T47D (cell line): ENCODE results near the gene HYAL2.

Experiments used
- DNase-seq, 2 experiments: peaks; one replicate each; pipeline versions ENCODE4 v3.0.0 to v3.0.0-alpha.2; 2011 to 2012; ENCODE audit warnings: low read depth in 1 of 2, low spot score in 1 of 2
- JUND ChIP-seq: IDR thresholded peaks from 2 replicates; pipeline ENCODE4 v1.6.1; 2012; ENCODE audit warnings: low read depth
- in situ Hi-C: cut with HindIII; loops from 2 replicates; pipeline ENCODE4 v1.10.0; 2016; ENCODE audit warnings: low sequenced_read_pairs, low pct_unique_long_range_greater_than_20kb

HYAL2 gene

GRCh38 chr3:50356553-50356952 lies 34.0 kb upstream of the HYAL2 start:
- DNase-seq, result no peak
- in situ Hi-C loops, result no loop called here
- no peak for TF ChIP-seq JUND

- no peak for TF ChIP-seq JUND
- no peak for DNase-seq
- in situ Hi-C loops, result no loop called here
These were observed 33.4 kb upstream of the HYAL2 start for GRCh38 chr3:50355829-50356552.

DNA sequence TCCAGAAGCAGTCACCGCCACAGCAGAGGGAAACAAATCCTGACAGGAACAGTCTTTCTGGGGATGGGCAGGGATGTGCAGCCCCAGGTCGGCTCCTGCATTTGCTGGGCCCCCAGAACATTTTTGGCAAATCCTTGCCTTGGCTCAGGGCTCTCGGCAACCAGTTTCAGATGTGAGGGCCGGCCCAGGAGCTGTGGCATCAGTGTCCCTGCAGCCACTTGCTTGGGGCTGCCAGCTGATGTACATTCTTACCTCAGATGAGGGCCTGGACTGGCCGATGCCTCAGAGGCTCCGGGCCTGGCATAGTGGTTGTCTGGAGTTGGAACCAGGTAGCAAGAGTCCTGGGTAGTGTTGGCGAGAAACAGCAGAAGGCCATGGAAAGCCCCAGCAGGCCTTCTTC lies 32.3 kb upstream of the HYAL2 start:
- in situ Hi-C loops, result no loop called here
- TF ChIP-seq JUND, result no peak
- no peak for DNase-seq

- in situ Hi-C loops, result no loop called here
- no peak for TF ChIP-seq JUND
These were observed 31.7 kb upstream of the HYAL2 start for GRCh38 chr3:50354186-50354764.

DNA sequence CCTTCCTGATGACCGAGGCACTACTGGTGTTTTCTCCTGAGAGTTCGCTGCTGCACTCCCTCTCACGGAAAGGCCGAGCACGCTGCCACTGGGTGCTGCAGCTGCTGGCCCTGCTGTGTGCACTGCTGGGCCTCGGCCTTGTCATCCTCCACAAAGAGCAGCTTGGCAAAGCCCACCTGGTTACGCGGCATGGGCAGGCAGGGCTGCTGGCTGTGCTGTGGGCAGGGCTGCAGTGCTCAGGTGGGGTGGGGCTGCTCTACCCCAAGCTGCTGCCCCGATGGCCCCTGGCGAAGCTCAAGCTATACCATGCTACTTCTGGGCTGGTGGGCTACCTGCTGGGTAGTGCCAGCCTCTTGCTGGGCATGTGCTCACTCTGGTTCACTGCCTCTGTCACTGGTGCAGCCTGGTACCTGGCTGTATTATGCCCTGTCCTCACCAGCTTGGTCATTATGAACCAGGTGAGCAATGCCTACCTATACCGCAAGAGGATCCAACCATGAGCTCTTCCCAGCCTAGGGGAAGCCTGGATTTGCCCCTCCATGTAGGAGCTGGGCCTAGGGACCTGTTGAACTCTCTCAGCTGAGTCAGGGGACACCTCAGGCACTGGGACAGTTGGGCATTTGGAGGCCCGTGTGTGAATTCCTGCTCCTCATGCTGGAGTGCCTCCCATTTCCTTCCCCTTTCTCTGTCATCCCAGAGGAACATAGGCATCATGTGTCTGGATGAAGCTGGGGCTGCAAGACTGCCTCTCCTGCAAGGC lies 30.9 kb upstream of the HYAL2 start:
- in situ Hi-C loops, result no loop called here

More at GRCh38 chr3:50354186-50354764, 31.7 kb upstream of the HYAL2 start:
- DNase-seq, result no peak

GRCh38 chr3:50352781-50353180 lies 30.2 kb upstream of the HYAL2 start:
- TF ChIP-seq JUND, result no peak
- in situ Hi-C loops, result no loop called here
- no peak for DNase-seq

More for the DNA sequence above, 30.9 kb upstream of the HYAL2 start:
- no peak for DNase-seq
- TF ChIP-seq JUND, result no peak

GRCh38 chr3:50351323-50351697 lies 28.8 kb upstream of the HYAL2 start:
- DNase-seq, result no peak
- in situ Hi-C loops, result no loop called here
- no peak for TF ChIP-seq JUND

DNA sequence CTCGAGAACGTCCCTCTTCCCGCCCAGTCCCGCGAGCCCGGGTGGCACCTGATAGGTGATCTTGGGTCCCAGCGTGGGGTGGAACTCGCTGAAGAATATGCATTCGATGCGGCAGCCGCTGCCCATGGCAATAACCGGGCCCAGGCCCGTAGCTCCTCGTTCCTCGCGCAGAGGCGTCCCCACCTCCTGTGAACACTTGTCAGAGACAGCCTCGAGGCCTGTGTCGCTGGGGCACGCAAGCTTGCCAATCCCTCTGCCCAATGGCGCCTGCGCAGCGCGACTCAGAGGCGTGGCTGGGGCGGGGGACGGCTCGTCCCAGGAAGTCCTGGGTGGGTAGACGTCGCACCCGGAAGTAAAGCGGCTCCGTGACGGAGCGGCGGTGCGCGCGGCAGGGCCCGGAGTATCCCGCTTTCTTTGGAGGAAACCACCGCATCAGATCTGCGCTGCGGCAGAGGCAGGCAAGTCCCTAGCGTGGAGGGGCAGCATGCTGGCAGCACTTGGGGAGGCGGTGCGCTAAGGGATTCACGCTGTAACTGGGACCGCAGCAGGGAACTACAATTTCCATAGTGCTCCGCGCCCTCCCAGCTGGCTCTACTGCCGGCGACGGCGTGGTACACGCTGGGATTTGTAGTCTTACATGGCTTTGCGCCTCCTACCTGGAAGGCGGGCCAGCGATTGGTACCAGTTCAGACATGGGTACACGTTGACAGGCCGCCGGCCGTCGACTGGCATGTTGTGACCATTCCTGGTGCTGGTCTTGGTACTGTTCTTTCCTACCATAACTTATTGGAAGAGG lies 28.2 kb upstream of the HYAL2 start, which contains the start of the genes CYB561D2 and NPRL2:
Gene CYB561D2 (plus strand): TSS at position 336 of the 796 bp plus-strand sequence. CDS start 572 bp downstream, outside the sequence.
Gene NPRL2 (minus strand): TSS at position 249 of the 796 bp plus-strand sequence. CDS start 123 bp downstream, at position 126.
- peak; percentile 85 to 95 for DNase-seq
- in situ Hi-C loops, result no loop called here
- no peak for TF ChIP-seq JUND

DNA sequence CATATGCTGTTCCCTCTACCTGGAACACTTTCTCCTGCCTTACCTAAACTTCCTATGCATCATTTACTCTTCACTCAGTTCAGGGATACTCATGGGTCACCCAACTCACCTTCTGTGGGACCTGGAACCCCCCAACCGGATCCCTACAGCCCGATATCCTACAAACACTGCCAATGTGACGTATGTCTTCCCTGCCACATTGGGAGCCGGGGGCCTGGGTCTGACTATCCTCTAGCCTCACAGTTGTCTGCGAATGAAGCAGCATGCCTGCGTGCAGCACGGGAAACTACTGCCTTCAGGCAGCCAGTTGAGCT lies 27.6 kb upstream of the HYAL2 start:
- TF ChIP-seq JUND, result no peak
- DNase-seq, result no peak
- in situ Hi-C loops, result no loop called here

GRCh38 chr3:50347187-50347813 lies 24.8 kb upstream of the HYAL2 start:
- peak in 1 of 2 experiments; percentile 70 for DNase-seq
- in situ Hi-C loops, result no loop called here
- TF ChIP-seq JUND, result no peak

DNA sequence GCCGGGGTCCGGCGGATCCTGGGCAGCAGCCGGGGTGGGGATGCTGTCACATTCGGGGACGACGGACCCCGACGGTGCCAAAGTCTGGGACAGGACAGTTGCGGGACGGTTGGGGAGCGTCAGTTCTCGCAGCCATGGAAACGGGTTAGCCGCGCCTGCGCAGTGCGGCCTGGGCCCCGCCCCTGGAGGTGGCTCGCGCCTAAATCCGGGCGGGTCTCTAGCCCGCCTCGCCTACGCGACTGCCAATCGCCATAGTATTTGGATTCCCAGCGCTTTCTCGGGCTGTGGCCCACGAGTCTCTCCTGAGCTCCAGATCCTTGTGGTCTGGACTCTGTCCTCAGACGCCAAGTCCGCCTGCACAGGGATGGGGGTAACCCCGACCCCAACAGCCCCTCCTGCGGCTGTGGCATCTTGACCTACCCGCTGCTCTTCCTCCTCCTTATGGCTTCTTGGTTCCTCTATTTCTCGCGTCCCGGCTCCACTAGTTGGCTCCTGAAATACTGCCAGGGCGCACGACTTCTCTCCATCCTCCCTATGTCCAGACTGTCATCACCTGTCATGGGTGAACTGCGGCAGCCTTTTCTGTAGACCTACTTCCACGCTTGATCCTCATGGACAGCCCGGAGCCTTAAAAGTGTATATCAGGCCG lies 23.2 kb upstream of the HYAL2 start, which contains the start of gene ZMYND10:
Gene ZMYND10 (minus strand): TSS at position 147 of the 649 bp plus-strand sequence. CDS start 153 bp downstream, outside the sequence.
- DNase-seq, result peak; percentile 75 to 84
- in situ Hi-C loops, result no loop called here
- no peak for TF ChIP-seq JUND
